Skeletal muscle satellite cell (primary cell): ENCODE measurements around the gene NOP58.
"Not testable (repeated sequence)": the region's sequence is repeated elsewhere in the genome, so short reads cannot be mapped to it uniquely, and the experiment has no call there.

Experiments
- H3K27me3 ChIP-seq: 2 replicates; pipeline ENCODE4 v1.7.0; 2013; ENCODE audit warnings: low read length; ENCODE audit not compliant: control insufficient read depth, insufficient read depth
- H3K36me3 ChIP-seq: 2 replicates; pipeline ENCODE4 v1.7.0; 2013; ENCODE audit warnings: mild to moderate bottlenecking, control low read depth, low read length; ENCODE audit not compliant: insufficient read depth
- H3K4me1 ChIP-seq: 2 replicates; pipeline ENCODE4 v1.7.0; 2013; ENCODE audit warnings: low read length; ENCODE audit not compliant: control insufficient read depth, insufficient read depth
- H3K4me2 ChIP-seq: 2 replicates; pipeline ENCODE4 v1.7.0; 2013; ENCODE audit warnings: mild to moderate bottlenecking, low read length
- H3K4me3 ChIP-seq: 2 replicates; pipeline ENCODE4 v1.7.0; 2013; ENCODE audit warnings: low read length
- H3K9ac ChIP-seq: 2 replicates; pipeline ENCODE4 v1.7.0; 2013; ENCODE audit warnings: mild to moderate bottlenecking, low read depth, low read length, moderate library complexity
- H3K9me3 ChIP-seq: replicated peaks from 2 replicates; pipeline ENCODE4 v1.7.0; 2013; ENCODE audit warnings: mild to moderate bottlenecking, control low read depth, low read length

Gene NOP58

GRCh38 chr2:202270487-202270886, 4.9 kb downstream of the NOP58 start:
- Histone ChIP-seq H3K27me3 (no peaks in the 10 kb centered on the region), H3K4me3 (no peak overlapping the region), H3K36me3 (peaks cover 7% of the 10 kb centered on the region), H3K9me3 (no peaks in the 10 kb centered on the region), H3K4me2 (no peak overlapping the region), H3K4me1 (peaks cover 16% of the 10 kb centered on the region), H3K9ac (no peak overlapping the region)

DNA sequence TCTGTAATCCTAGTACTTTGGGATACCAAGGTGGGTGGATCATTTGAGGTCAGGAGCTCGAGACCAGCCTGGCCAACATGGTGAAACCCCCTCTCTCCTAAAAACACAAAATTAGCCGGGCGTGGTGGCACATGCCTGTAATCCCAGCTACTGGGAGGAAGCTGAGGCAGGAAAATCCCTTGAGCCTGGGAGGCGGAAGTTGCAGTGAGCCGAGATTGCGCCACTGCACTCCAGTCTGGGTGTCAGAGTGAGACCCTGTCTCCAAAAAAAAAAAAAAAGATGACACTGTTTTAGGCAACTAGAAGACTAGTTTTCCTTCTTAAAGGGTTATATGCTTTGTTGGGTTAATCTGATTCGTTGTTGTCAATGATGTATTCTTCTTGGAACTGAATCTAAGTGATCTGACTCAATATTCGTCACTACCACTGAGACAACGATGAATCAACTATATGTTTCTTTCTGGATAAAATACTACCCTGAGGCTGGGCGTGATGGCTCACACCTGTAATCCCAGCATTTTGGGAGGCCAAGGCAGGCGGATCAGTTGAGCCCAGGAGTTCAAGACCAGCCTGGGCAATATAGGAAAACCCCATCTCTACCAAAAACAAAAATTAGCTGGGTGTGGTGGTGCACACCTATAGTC, 10.6 kb downstream of the NOP58 start:
- Histone ChIP-seq H3K4me1 (peaks cover 38% of the 10 kb centered on the region), H3K36me3 (peaks cover 45% of the 10 kb centered on the region)
- not testable (repeated sequence) for H3K27me3 ChIP-seq, H3K4me2 ChIP-seq, H3K9me3 ChIP-seq, H3K9ac ChIP-seq, H3K4me3 ChIP-seq

- peak overlapping the region; percentile 42 for H3K4me2 ChIP-seq
- H3K9me3 ChIP-seq: no peaks in the 10 kb centered on the region
- H3K36me3 ChIP-seq: peaks cover 63% of the 10 kb centered on the region
- peak overlapping the region; percentile 19 for H3K4me3 ChIP-seq
- H3K4me1 ChIP-seq: peaks cover 28% of the 10 kb centered on the region
- peak overlapping the region; percentile 25 for H3K9ac ChIP-seq
- no peaks in the 10 kb centered on the region for H3K27me3 ChIP-seq
Measured at GRCh38 chr2:202278036-202278760, 12.6 kb downstream of the NOP58 start.

- Histone ChIP-seq H3K9ac (peak overlapping the region; percentile 25), H3K27me3 (no peaks in the 10 kb centered on the region), H3K4me3 (no peak overlapping the region), H3K4me1 (peaks cover 28% of the 10 kb centered on the region), H3K4me2 (peak overlapping the region; percentile 42), H3K9me3 (no peaks in the 10 kb centered on the region), H3K36me3 (peaks cover 68% of the 10 kb centered on the region)
Measured at GRCh38 chr2:202278944-202279343, 13.4 kb downstream of the NOP58 start.

DNA sequence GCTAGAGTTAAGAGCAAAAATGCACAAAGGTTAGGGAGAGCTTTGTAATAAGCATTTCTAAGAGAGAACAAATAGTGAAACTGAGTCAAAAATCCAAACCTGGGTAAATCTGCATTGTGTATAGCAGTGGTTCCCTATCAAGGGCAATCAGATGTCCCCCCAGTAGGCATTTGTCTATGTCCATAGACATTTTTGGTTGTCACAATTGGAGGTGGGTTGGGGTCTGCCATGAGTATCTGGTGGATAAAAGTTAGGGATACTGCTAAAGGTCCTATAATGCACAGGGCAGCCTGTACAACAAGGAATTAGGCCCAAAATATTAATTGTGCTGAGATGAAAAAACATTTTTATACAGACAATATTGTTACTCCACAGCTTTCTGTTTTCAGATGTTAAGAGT, 21.0 kb downstream of the NOP58 start:
- Histone ChIP-seq H3K4me2 (no peak overlapping the region), H3K4me3 (no peak overlapping the region), H3K9me3 (no peaks in the 10 kb centered on the region), H3K4me1 (no peaks in the 10 kb centered on the region), H3K36me3 (peaks cover 85% of the 10 kb centered on the region), H3K27me3 (no peaks in the 10 kb centered on the region), H3K9ac (no peak overlapping the region)

- peaks cover 16% of the 10 kb centered on the region for H3K4me1 ChIP-seq
- no peaks in the 10 kb centered on the region for H3K9me3 ChIP-seq
- no peak overlapping the region for H3K4me2 ChIP-seq
- H3K36me3 ChIP-seq: peaks cover 81% of the 10 kb centered on the region
- H3K4me3 ChIP-seq: no peak overlapping the region
- no peaks in the 10 kb centered on the region for H3K27me3 ChIP-seq
- H3K9ac ChIP-seq: no peak overlapping the region
Measured at GRCh38 chr2:202289394-202290204, 24.0 kb downstream of the NOP58 start.

DNA sequence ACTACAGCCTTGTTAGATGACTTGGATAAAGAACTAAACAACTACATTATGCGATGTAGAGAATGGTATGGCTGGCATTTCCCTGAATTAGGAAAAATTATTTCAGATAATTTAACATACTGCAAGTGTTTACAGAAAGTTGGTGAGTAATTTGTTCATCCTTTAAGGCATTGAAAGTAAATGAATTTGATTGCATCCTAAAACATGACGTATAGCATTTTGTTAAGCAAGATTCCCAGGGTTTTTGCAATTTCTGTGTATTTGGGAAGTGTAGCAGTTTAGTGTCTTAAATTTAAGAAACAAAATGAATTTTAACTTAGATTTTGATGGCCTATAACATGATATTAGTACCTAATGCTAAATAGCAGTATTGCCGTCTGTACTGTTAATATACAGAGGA, 24.8 kb downstream of the NOP58 start:
- H3K9me3 ChIP-seq: no peaks in the 10 kb centered on the region
- peaks cover 21% of the 10 kb centered on the region for H3K4me1 ChIP-seq
- no peak overlapping the region for H3K9ac ChIP-seq
- no peaks in the 10 kb centered on the region for H3K27me3 ChIP-seq
- no peak overlapping the region for H3K4me2 ChIP-seq
- no peak overlapping the region for H3K4me3 ChIP-seq
- H3K36me3 ChIP-seq: peaks cover 74% of the 10 kb centered on the region

DNA sequence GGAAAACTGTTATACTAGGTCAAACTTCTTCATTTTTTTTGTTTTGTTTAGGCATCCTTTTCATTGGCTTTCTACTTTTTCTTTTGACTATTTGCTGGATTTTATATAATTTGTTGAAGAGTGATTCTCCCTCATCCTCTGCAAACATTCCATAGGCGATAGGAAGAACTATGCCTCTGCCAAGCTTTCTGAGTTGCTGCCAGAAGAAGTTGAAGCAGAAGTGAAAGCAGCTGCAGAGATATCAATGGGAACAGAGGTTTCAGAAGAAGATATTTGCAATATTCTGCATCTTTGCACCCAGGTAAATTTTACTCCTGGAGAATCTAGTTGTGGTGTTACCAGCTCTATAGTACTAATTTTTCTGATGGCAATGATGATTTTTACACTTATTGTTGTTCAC, 25.4 kb downstream of the NOP58 start:
- H3K9me3 ChIP-seq: no peaks in the 10 kb centered on the region
- peaks cover 75% of the 10 kb centered on the region for H3K36me3 ChIP-seq
- H3K4me3 ChIP-seq: no peak overlapping the region
- H3K9ac ChIP-seq: no peak overlapping the region
- peaks cover 23% of the 10 kb centered on the region for H3K4me1 ChIP-seq
- H3K27me3 ChIP-seq: no peaks in the 10 kb centered on the region
- H3K4me2 ChIP-seq: no peak overlapping the region

- H3K36me3 ChIP-seq: peaks cover 76% of the 10 kb centered on the region
- H3K27me3 ChIP-seq: no peaks in the 10 kb centered on the region
- no peaks in the 10 kb centered on the region for H3K9me3 ChIP-seq
- no peak overlapping the region for H3K4me3 ChIP-seq
- no peak overlapping the region for H3K9ac ChIP-seq
- H3K4me1 ChIP-seq: peaks cover 6% of the 10 kb centered on the region
- no peak overlapping the region for H3K4me2 ChIP-seq
Measured at GRCh38 chr2:202299712-202300111, 34.1 kb downstream of the NOP58 start.

GRCh38 chr2:202306034-202306433, 40.5 kb downstream of the NOP58 start:
- no peak overlapping the region for H3K4me2 ChIP-seq
- H3K4me1 ChIP-seq: no peaks in the 10 kb centered on the region
- peaks cover 66% of the 10 kb centered on the region for H3K36me3 ChIP-seq
- H3K9ac ChIP-seq: no peak overlapping the region
- no peaks in the 10 kb centered on the region for H3K9me3 ChIP-seq
- H3K27me3 ChIP-seq: no peaks in the 10 kb centered on the region
- H3K4me3 ChIP-seq: no peak overlapping the region

- H3K9ac ChIP-seq: no peak overlapping the region
- no peaks in the 10 kb centered on the region for H3K27me3 ChIP-seq
- H3K36me3 ChIP-seq: peaks cover 57% of the 10 kb centered on the region
- H3K4me2 ChIP-seq: no peak overlapping the region
- H3K4me3 ChIP-seq: no peak overlapping the region
- H3K4me1 ChIP-seq: no peaks in the 10 kb centered on the region
- H3K9me3 ChIP-seq: no peaks in the 10 kb centered on the region
Measured at GRCh38 chr2:202307690-202308089, 42.1 kb downstream of the NOP58 start.
